Breast epithelium (tissue), 4 donors: Measurements from ENCODE around the gene RABGAP1L. TPM values are rescaled to one million over a fixed set of nuclear protein-coding genes. Genes with fewer than 3 reads are reported as not detected.
"Not testable (repeated sequence)": the region's sequence is repeated elsewhere in the genome, so short reads cannot be mapped to it uniquely, and the experiment has no call there.

Experiments
- DNase-seq, 2 donors: peaks; one replicate each; pipeline ENCODE4 v3.0.0-alpha.2; 2019; ENCODE audit warnings: low spot score in 2 of 2
- H3K27ac ChIP-seq, 2 donors: fragments of 200-600 bp; sonication (generic) in 1 of 2; one replicate each; pipeline ENCODE4 v1.5.1; 2016 to 2019; ENCODE audit warnings: mild to moderate bottlenecking in 1 of 2
- H3K27me3 ChIP-seq, 2 donors: fragments of 200-600 bp; sonication (generic) in 1 of 2; one replicate each; pipeline versions ENCODE4 v1.5.1 to v1.6.0; 2017 to 2019; ENCODE audit warnings: control low read depth in 1 of 2, mild to moderate bottlenecking in 1 of 2
- H3K36me3 ChIP-seq: fragments of 200-600 bp; one replicate; pipeline ENCODE4 v1.5.1; 2019
- H3K4me1 ChIP-seq, 2 donors: fragments of 200-600 bp; sonication (generic); one replicate each; pipeline ENCODE4 v1.5.1; 2016 to 2019; ENCODE audit warnings: control low read depth in 1 of 2
- H3K4me3 ChIP-seq, 3 donors: fragments of 200-600 bp; sonication (generic); 1 replicate in 2 of 3; 2 replicates in 1 of 3; pipeline ENCODE4 v1.5.1; 2016 to 2019; ENCODE audit warnings: mild to moderate bottlenecking in 3 of 3, moderate library complexity in 2 of 3
- H3K9me3 ChIP-seq, 2 donors: fragments of 200-600 bp; sonication (generic) in 1 of 2; one replicate each; pipeline ENCODE4 v1.5.1; 2016 to 2019; ENCODE audit warnings: control low read depth in 1 of 2
- POLR2A ChIP-seq: fragments of 450-650 bp; IDR thresholded peaks from one replicate; pipeline ENCODE4 v1.6.1; 2016; ENCODE audit warnings: antibody characterized with exemption, mild to moderate bottlenecking, moderate library complexity
- POLR2AphosphoS5 ChIP-seq, 3 donors: sonication (generic); formaldehyde crosslinking; IDR thresholded peaks; one replicate each; pipeline ENCODE4 v1.6.1; 2017; ENCODE audit warnings: antibody characterized with exemption in 3 of 3
- intact Hi-C: fragments of 100-400 bp; cut with DNase I; formaldehyde crosslinking; loops from one replicate; pipeline ENCODE4 v1.15.1; 2023; ENCODE audit warnings: low total_unique reads
- total RNA-seq, 3 donors: library from RNA; depleted of rRNA; stranded (reverse); fragments of >200 nt; gene quantifications; one replicate each; pipeline ENCODE4 v1.1.0, GENCODE V29; 2016
- TF ChIP-seq, protein P1 (sequence below), 3 donors: fragments of 450-650 bp; IDR thresholded peaks; one replicate each; pipeline ENCODE4 v1.5.1; 2016 to 2017; ENCODE audit warnings: antibody characterized with exemption in 3 of 3, mild to moderate bottlenecking in 3 of 3, moderate library complexity in 3 of 3

RABGAP1L gene
- total RNA-seq, 3 donors from 2014 or later, result 41.3 to 83.7 (median 49.5) TPM

- Histone ChIP-seq H3K9me3 (no peaks in the 10 kb centered on the region), H3K4me3 (no peak overlapping the region), H3K4me1 (no peaks in the 10 kb centered on the region), H3K27me3 (no peaks in the 10 kb centered on the region), H3K27ac (no peak overlapping the region), H3K36me3 (no peaks in the 10 kb centered on the region)
- no peak for TF ChIP-seq POLR2AphosphoS5 (IDR thresholded peaks at IDR 0.05)
- no peak for TF ChIP-seq POLR2A
- TF ChIP-seq, protein P1, sequence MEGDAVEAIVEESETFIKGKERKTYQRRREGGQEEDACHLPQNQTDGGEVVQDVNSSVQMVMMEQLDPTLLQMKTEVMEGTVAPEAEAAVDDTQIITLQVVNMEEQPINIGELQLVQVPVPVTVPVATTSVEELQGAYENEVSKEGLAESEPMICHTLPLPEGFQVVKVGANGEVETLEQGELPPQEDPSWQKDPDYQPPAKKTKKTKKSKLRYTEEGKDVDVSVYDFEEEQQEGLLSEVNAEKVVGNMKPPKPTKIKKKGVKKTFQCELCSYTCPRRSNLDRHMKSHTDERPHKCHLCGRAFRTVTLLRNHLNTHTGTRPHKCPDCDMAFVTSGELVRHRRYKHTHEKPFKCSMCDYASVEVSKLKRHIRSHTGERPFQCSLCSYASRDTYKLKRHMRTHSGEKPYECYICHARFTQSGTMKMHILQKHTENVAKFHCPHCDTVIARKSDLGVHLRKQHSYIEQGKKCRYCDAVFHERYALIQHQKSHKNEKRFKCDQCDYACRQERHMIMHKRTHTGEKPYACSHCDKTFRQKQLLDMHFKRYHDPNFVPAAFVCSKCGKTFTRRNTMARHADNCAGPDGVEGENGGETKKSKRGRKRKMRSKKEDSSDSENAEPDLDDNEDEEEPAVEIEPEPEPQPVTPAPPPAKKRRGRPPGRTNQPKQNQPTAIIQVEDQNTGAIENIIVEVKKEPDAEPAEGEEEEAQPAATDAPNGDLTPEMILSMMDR (IDR thresholded peaks at IDR 0.05), result no peak
- DNase-seq, result no peak
- intact Hi-C loops, result no loop called here
These were observed 533.8 kb downstream of the RABGAP1L start for GRCh38 chr1:174693085-174693484.

DNA sequence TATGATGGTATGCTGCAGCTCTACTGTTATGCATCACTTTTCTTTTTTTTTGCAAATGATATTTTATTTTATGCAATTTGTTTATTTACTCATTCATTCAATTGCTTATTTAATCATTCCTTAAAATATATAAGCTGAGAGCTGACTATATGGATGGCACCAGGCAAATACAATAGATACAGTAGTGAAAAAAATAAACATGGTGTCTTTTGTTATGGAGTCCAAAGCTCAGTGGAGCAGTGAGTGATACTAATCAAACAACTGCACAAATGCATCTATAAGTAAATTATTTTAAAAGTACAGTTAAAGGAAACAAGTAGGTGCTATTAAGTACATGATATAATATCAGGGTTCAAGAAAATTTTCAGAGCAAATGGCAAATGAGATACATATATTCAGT is 534.2 kb downstream of the RABGAP1L start:
- H3K9me3 ChIP-seq, intact Hi-C loops, H3K4me3 ChIP-seq, H3K4me1 ChIP-seq, DNase-seq, H3K27ac ChIP-seq, H3K27me3 ChIP-seq, H3K36me3 ChIP-seq: not testable (repeated sequence)

GRCh38 chr1:174696026-174696821 is 536.9 kb downstream of the RABGAP1L start:
- no peaks in the 10 kb centered on the region for H3K9me3 ChIP-seq
- H3K27me3 ChIP-seq, result no peaks in the 10 kb centered on the region
- no peaks in the 10 kb centered on the region for H3K36me3 ChIP-seq
- no peak overlapping the region for H3K27ac ChIP-seq
- H3K4me3 ChIP-seq, result no peak overlapping the region
- no peak for DNase-seq
- intact Hi-C loops, result no loop called here
- H3K4me1 ChIP-seq, result no peaks in the 10 kb centered on the region
- TF ChIP-seq POLR2A (no peak), POLR2AphosphoS5 (IDR thresholded peaks at IDR 0.05) (no peak)
- TF ChIP-seq, protein P1 (IDR thresholded peaks at IDR 0.05), result no peak

DNA sequence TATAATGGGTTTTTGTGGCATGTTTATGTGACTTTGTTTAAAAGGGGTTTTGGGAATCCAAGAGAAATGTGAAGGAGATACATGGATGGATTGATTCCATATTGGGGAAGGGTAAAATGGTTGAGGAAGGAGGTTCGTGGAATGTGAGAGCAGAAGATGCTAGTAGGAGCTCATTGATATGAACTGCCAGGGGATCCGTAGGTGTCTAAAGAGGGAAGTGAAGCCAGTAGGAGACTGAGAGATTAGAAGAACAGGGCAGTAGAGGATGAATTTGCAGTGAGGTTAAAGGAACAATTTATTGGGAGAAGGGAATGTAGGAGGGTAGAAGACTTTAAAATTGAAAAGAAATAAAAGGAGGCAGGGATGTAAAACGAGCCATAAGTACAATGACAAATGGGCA is 541.0 kb downstream of the RABGAP1L start:
- no peak for TF ChIP-seq POLR2A
- TF ChIP-seq, protein P1 (IDR thresholded peaks at IDR 0.05), result no peak
- TF ChIP-seq POLR2AphosphoS5 (IDR thresholded peaks at IDR 0.05), result no peak
- no peaks in the 10 kb centered on the region for H3K27me3 ChIP-seq
- no peaks in the 10 kb centered on the region for H3K9me3 ChIP-seq
- intact Hi-C loops, result no loop called here
- no peak for DNase-seq
- no peak overlapping the region for H3K27ac ChIP-seq
- no peaks in the 10 kb centered on the region for H3K4me1 ChIP-seq
- H3K4me3 ChIP-seq, result no peak overlapping the region
- no peaks in the 10 kb centered on the region for H3K36me3 ChIP-seq

DNA sequence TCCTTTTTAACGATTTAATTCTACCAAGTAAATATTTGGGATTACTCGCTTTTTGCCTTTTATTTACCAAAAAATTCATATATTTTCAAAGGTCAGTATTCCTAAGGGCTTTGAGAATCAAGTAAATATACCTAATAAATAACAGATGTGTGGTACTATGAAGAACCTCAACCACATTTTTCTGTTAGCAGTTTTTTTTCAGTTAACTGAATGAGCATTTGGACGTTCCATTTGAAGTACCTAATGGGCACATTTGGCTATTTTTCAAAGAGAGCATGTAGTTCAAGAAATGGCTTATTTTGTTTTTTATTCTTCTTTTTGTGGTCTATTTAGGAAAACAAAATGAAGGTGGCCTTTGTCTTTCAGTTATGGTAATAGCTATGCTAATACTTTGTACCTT is 541.5 kb downstream of the RABGAP1L start:
- Histone ChIP-seq H3K36me3 (no peaks in the 10 kb centered on the region), H3K27ac (no peak overlapping the region), H3K4me3 (no peak overlapping the region), H3K4me1 (no peaks in the 10 kb centered on the region), H3K9me3 (no peaks in the 10 kb centered on the region), H3K27me3 (no peaks in the 10 kb centered on the region)
- TF ChIP-seq, protein P1 (IDR thresholded peaks at IDR 0.05), result no peak
- TF ChIP-seq POLR2AphosphoS5 (IDR thresholded peaks at IDR 0.05) (no peak), POLR2A (no peak)
- intact Hi-C loops, result no loop called here
- no peak for DNase-seq
